ENCODE data around the gene CPT2.

DNA sequence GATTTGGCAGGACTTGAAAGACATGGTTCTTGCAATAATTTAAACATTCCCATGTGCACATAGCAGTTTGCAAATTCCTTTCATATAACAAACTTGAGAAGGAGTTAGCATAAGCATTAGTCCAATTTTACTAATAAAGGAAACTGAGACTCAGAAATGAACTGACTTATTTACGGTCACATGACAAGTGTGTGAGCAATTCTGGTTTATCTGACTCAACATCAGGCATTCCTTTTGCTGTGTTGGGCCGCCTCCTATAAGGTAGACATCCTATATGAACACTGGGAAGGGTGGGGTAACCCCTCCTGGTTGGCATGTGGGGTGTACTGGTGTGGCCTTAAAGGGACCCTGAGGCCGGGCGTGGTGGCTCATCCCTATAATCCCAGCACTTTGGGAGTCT is 8.5 kb upstream of the CPT2 start:
- TF ChIP-seq, protein P1, sequence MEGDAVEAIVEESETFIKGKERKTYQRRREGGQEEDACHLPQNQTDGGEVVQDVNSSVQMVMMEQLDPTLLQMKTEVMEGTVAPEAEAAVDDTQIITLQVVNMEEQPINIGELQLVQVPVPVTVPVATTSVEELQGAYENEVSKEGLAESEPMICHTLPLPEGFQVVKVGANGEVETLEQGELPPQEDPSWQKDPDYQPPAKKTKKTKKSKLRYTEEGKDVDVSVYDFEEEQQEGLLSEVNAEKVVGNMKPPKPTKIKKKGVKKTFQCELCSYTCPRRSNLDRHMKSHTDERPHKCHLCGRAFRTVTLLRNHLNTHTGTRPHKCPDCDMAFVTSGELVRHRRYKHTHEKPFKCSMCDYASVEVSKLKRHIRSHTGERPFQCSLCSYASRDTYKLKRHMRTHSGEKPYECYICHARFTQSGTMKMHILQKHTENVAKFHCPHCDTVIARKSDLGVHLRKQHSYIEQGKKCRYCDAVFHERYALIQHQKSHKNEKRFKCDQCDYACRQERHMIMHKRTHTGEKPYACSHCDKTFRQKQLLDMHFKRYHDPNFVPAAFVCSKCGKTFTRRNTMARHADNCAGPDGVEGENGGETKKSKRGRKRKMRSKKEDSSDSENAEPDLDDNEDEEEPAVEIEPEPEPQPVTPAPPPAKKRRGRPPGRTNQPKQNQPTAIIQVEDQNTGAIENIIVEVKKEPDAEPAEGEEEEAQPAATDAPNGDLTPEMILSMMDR (IDR thresholded peaks at IDR 0.05): no peak
- TF ChIP-seq POLR2A (IDR thresholded peaks at IDR 0.05): no peak
- no peak for TF ChIP-seq EP300 (IDR thresholded peaks at IDR 0.05)
